Adrenal gland (tissue), 5 donors: Measurements from ENCODE around the gene CCL1.

Experiments used
- POLR2A ChIP-seq, 2 donors: fragments of 450-650 bp; IDR thresholded peaks; one replicate each; pipeline ENCODE4 v1.6.1; 2017; ENCODE audit warnings: antibody characterized with exemption in 2 of 2, mild to moderate bottlenecking in 2 of 2, moderate library complexity in 1 of 2
- TF ChIP-seq, protein P1 (sequence below), 6 experiments: fragments of 450-650 bp in 4 of 6; fragments of 200-600 bp in 2 of 6; sonication (generic) in 1 of 6; IDR thresholded peaks; 1 replicate in 5 of 6; 2 replicates in 1 of 6; pipeline versions ENCODE4 v1.5.1 to v1.8.0; 2016 to 2021; ENCODE audit warnings: antibody characterized with exemption in 6 of 6, mild to moderate bottlenecking in 2 of 6, moderate library complexity in 1 of 6
- donor health status: DM: no; HTN: no; CAD: no.

DNA sequence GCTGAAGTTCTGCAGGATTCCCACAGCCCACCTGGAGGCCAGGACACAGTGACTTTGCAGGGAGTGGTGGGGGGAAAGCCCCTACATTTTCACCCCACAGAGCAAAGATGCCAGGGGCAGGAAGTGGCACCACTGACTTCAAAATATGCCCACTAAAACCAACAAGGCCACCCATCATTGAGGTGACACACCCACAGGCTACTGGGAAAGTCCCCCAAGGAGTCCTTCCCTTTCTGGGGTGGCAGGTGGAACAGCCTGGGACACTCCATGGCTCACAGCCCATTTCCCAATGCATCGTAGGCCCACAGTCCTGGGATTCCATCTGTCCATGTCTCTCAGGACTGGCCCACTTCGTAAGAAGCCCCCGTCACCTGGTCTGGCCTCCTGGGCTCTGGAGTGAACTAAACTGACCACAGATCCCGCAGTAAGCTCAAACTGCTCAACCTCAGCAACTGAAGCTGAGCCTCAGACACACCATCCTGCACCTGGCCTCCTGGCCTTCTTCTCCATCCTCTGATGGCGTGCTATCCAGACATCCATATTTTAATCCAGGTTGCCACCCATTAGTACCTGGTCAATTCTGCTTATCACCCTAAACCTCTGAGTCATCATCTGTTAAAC, 7.5 kb upstream of the CCL1 start:
- TF ChIP-seq, protein P1, sequence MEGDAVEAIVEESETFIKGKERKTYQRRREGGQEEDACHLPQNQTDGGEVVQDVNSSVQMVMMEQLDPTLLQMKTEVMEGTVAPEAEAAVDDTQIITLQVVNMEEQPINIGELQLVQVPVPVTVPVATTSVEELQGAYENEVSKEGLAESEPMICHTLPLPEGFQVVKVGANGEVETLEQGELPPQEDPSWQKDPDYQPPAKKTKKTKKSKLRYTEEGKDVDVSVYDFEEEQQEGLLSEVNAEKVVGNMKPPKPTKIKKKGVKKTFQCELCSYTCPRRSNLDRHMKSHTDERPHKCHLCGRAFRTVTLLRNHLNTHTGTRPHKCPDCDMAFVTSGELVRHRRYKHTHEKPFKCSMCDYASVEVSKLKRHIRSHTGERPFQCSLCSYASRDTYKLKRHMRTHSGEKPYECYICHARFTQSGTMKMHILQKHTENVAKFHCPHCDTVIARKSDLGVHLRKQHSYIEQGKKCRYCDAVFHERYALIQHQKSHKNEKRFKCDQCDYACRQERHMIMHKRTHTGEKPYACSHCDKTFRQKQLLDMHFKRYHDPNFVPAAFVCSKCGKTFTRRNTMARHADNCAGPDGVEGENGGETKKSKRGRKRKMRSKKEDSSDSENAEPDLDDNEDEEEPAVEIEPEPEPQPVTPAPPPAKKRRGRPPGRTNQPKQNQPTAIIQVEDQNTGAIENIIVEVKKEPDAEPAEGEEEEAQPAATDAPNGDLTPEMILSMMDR (IDR thresholded peaks at IDR 0.05): no peak
- no peak for TF ChIP-seq POLR2A (IDR thresholded peaks at IDR 0.05)
